Panc1 (cell line): ENCODE measurements around the gene MAP3K7. TPM values are rescaled to one million over a fixed set of nuclear protein-coding genes. Genes with fewer than 3 reads are reported as not detected.

Experiments
- ATAC-seq: fragments of 200-7000 bp; cut with Tn5 transposase; 2 replicates; pipeline ENCODE4 v1.9.1; 2020; ENCODE audit warnings: mild to moderate bottlenecking, moderate library complexity
- BruUV-seq: library from RNA; stranded (reverse); fragments of 400-500 nt; replicated peaks from 2 replicates; lab custom pipeline; 2021; lab: Mats Ljungman, UMichigan
- CTCF ChIA-PET: fragments of 300-600 bp; sonication (Branson Sonifier 250); formaldehyde crosslinking; loops from one replicate; lab custom pipeline; 2022; ENCODE audit warnings: antibody characterized with exemption; lab: Charles Lee
- POLR2A ChIA-PET: fragments of 300-600 bp; sonication (Branson Sonifier 250); formaldehyde crosslinking; loops from one replicate; lab custom pipeline; 2022; ENCODE audit warnings: antibody characterized with exemption; lab: Charles Lee
- DNase-seq: peaks from one replicate; pipeline ENCODE4 v3.0.0-alpha.2; 2010; ENCODE audit warnings: low read depth, low spot score
- H3K27ac ChIP-seq: 2 replicates; pipeline ENCODE4 v1.5.1; 2011; ENCODE audit warnings: mild to moderate bottlenecking, low read length, inconsistent platforms
- H3K27me3 ChIP-seq: fragments of 200-500 bp; sonication (Bioruptor generic); 2 replicates; pipeline ENCODE4 v1.6.0; 2014; ENCODE audit warnings: low read length, inconsistent platforms; ENCODE audit not compliant: control insufficient read depth, insufficient read depth
- H3K36me3 ChIP-seq: fragments of 200-500 bp; sonication (Bioruptor generic); 2 replicates; pipeline ENCODE4 v1.5.1; 2014; ENCODE audit warnings: inconsistent platforms, mild to moderate bottlenecking, low read length, moderate library complexity; ENCODE audit not compliant: control insufficient read depth, insufficient read depth
- H3K4me1 ChIP-seq: 2 replicates; pipeline ENCODE4 v1.5.1; 2011; ENCODE audit warnings: inconsistent platforms, mild to moderate bottlenecking, low read length, moderate library complexity; ENCODE audit not compliant: control insufficient read depth, insufficient read depth
- H3K4me3 ChIP-seq, 2 experiments: 2 replicates each; pipeline ENCODE4 v1.5.1; 2011 to 2012; ENCODE audit warnings: low read depth in 2 of 2, low read length in 2 of 2, mild to moderate bottlenecking in 2 of 2, inconsistent platforms in 1 of 2, moderate library complexity in 1 of 2
- H3K9me3 ChIP-seq: fragments of 200-500 bp; sonication (Bioruptor generic); 2 replicates; pipeline ENCODE4 v1.5.1; 2014; ENCODE audit warnings: low read depth, mild to moderate bottlenecking, inconsistent platforms, low read length, moderate library complexity; ENCODE audit not compliant: control insufficient read depth, insufficient read depth
- POLR2AphosphoS5 ChIP-seq: IDR thresholded peaks from 2 replicates; pipeline ENCODE4 v1.6.1; 2012; ENCODE audit warnings: mild to moderate bottlenecking, low read depth, low read length, moderate library complexity
- SIN3A ChIP-seq: IDR thresholded peaks from 2 replicates; pipeline ENCODE4 v1.6.1; 2012; ENCODE audit warnings: low read depth, mild to moderate bottlenecking, low read length, moderate library complexity, borderline replicate concordance; ENCODE audit not compliant: insufficient read depth
- TCF7L2 ChIP-seq: IDR thresholded peaks from 2 replicates; pipeline ENCODE4 v1.6.1; 2011; ENCODE audit warnings: mild to moderate bottlenecking, low read depth, low read length, inconsistent platforms
- in situ Hi-C: cut with HindIII; loops from 2 replicates; pipeline ENCODE4 v1.10.0; 2016; ENCODE audit warnings: low sequenced_read_pairs, low pct_unique_long_range_greater_than_20kb
- intact Hi-C: fragments of 100-400 bp; cut with micrococcal nuclease; formaldehyde crosslinking; loops from one replicate; pipeline ENCODE4 v1.10.0; 2022; ENCODE audit not compliant: unreplicated experiment
- total RNA-seq: library from RNA; stranded (reverse); gene quantifications from one replicate; pipeline ENCODE4 v1.2.1, GENCODE V29; 2021; ENCODE audit not compliant: unreplicated experiment
- TF ChIP-seq, protein P1 (sequence below), 2 experiments: IDR thresholded peaks; 2 replicates each; pipeline ENCODE4 v1.6.1; 2011 to 2012; ENCODE audit warnings: low read depth in 2 of 2, control low read depth in 1 of 2, low read length in 1 of 2, mild to moderate bottlenecking in 1 of 2, moderate library complexity in 1 of 2; ENCODE audit not compliant: insufficient read depth in 1 of 2
- TF ChIP-seq, protein P2 (sequence below): fragments of 450-650 bp; IDR thresholded peaks from 2 replicates; pipeline ENCODE4 v1.5.1; 2017; ENCODE audit warnings: mild to moderate bottlenecking

The MAP3K7 gene
- total RNA-seq, 1 experiment from 2014 or later: 33.1 TPM

DNA sequence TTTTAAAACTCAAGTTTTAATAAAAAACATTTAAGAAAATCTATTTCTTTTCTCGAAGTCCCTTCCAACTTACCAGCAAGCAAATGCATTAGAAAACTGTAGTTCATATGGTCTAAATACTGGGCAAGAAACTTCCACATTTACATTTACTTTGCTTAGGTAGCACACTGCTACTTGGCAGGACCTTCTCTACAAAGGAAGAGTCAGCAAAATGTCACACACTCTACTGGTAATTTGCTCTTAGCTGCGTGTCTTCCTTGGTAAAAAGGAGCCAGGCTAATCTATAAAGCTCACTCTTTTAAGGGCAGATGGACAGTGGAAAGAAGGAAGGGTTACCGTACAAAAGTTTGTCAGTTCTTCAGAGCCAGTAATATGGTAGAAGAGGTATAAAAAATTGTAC lies 45.7 kb downstream of the MAP3K7 start:
- DNase-seq (no peak), ATAC-seq (no peak)
- H3K4me3 ChIP-seq: no peak overlapping the region
- TF ChIP-seq, protein P1, sequence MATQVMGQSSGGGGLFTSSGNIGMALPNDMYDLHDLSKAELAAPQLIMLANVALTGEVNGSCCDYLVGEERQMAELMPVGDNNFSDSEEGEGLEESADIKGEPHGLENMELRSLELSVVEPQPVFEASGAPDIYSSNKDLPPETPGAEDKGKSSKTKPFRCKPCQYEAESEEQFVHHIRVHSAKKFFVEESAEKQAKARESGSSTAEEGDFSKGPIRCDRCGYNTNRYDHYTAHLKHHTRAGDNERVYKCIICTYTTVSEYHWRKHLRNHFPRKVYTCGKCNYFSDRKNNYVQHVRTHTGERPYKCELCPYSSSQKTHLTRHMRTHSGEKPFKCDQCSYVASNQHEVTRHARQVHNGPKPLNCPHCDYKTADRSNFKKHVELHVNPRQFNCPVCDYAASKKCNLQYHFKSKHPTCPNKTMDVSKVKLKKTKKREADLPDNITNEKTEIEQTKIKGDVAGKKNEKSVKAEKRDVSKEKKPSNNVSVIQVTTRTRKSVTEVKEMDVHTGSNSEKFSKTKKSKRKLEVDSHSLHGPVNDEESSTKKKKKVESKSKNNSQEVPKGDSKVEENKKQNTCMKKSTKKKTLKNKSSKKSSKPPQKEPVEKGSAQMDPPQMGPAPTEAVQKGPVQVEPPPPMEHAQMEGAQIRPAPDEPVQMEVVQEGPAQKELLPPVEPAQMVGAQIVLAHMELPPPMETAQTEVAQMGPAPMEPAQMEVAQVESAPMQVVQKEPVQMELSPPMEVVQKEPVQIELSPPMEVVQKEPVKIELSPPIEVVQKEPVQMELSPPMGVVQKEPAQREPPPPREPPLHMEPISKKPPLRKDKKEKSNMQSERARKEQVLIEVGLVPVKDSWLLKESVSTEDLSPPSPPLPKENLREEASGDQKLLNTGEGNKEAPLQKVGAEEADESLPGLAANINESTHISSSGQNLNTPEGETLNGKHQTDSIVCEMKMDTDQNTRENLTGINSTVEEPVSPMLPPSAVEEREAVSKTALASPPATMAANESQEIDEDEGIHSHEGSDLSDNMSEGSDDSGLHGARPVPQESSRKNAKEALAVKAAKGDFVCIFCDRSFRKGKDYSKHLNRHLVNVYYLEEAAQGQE (IDR thresholded peaks at IDR 0.05; ENCODE audit: insufficient read depth in 1 of 2, low read depth in 2 of 2, low read length in 1 of 2): no peak
- POLR2A ChIA-PET: no interaction called here
- H3K4me1 ChIP-seq: no peaks in the 10 kb centered on the region
- no peak overlapping the region for H3K27ac ChIP-seq
- H3K9me3 ChIP-seq: no peaks in the 10 kb centered on the region
- in situ Hi-C loops: no loop called here
- peaks cover 31% of the 10 kb centered on the region for H3K36me3 ChIP-seq
- intact Hi-C loops: no loop called here
- no peaks in the 10 kb centered on the region for H3K27me3 ChIP-seq
- CTCF ChIA-PET: no interaction called here
- no TSS peak for BruUV-seq

DNA sequence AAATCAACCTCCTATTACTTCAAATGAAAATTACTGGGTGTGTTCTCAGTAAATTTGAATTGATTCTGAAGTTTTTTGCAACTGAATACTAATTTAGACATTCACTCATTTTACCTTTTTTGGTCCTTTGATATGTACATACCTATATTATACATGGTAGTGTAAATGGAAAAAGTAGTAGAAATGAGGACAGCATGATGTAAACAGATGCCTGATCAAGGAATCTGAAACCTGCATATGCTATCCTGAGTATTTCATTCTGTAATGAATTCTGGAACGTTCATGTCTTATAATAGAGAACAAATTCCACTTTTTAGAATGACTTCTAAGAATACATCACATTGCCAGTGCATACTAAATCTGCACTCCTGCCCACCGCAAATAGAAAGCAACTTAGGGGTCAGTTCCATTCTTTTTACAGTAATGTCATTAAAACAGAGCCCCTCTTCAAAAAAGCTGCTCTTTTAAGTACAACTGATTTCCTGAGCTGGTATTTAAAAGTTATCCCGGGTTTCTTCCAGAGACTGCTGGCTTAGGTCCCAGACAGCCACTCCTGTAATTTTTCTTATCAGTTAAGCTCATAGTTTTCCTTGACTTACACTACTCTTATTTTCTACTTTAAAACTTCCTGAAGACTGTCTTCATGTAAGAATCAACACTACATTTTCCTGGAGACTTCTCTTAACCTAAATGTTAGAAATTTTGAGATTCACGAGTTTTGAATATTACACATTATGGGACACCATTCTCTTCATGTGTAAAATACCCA lies 48.4 kb downstream of the MAP3K7 start:
- ATAC-seq (no peak), DNase-seq (no peak)
- no peaks in the 10 kb centered on the region for H3K4me1 ChIP-seq
- in situ Hi-C loops (no loop called here), intact Hi-C loops (no loop called here)
- TF ChIP-seq TCF7L2 (no peak), POLR2AphosphoS5 (no peak), SIN3A (no peak)
- TF ChIP-seq, protein P1 (IDR thresholded peaks at IDR 0.05; ENCODE audit: insufficient read depth in 1 of 2, low read depth in 2 of 2, low read length in 1 of 2): no peak
- TF ChIP-seq, protein P2, sequence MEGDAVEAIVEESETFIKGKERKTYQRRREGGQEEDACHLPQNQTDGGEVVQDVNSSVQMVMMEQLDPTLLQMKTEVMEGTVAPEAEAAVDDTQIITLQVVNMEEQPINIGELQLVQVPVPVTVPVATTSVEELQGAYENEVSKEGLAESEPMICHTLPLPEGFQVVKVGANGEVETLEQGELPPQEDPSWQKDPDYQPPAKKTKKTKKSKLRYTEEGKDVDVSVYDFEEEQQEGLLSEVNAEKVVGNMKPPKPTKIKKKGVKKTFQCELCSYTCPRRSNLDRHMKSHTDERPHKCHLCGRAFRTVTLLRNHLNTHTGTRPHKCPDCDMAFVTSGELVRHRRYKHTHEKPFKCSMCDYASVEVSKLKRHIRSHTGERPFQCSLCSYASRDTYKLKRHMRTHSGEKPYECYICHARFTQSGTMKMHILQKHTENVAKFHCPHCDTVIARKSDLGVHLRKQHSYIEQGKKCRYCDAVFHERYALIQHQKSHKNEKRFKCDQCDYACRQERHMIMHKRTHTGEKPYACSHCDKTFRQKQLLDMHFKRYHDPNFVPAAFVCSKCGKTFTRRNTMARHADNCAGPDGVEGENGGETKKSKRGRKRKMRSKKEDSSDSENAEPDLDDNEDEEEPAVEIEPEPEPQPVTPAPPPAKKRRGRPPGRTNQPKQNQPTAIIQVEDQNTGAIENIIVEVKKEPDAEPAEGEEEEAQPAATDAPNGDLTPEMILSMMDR: no peak
- ChIA-PET CTCF (no interaction called here), POLR2A (no interaction called here)
- peaks cover 12% of the 10 kb centered on the region for H3K36me3 ChIP-seq
- H3K27me3 ChIP-seq: no peaks in the 10 kb centered on the region
- no peak overlapping the region for H3K27ac ChIP-seq
- no peak overlapping the region for H3K4me3 ChIP-seq
- no TSS peak for BruUV-seq
- no peaks in the 10 kb centered on the region for H3K9me3 ChIP-seq
